Bronchial epithelial cell (primary cell): ENCODE data around the gene SLC6A5. TPM values are rescaled to one million over a fixed set of nuclear protein-coding genes. Genes with fewer than 3 reads are reported as not detected.
A peak's percentile ranks its signal among the peaks of the same experiment; 100 is the strongest.

ENCODE experiments used
- DNase-seq: peaks from one replicate; pipeline ENCODE4 v3.0.0-alpha.2; 2010; ENCODE audit warnings: low read depth
- FAIRE-seq: peaks from 2 replicates; lab custom pipeline; 2011; peaks lifted over from hg19 to GRCh38; lab: Jason Lieb, UNC
- H3K27me3 ChIP-seq: 2 replicates; pipeline ENCODE4 v1.5.1; 2011; ENCODE audit warnings: low read length; ENCODE audit not compliant: control insufficient read depth, insufficient read depth
- H3K36me3 ChIP-seq: 2 replicates; pipeline ENCODE4 v1.5.1; 2011; ENCODE audit warnings: low read length; ENCODE audit not compliant: control insufficient read depth, insufficient read depth
- H3K4me3 ChIP-seq: 2 replicates; pipeline ENCODE4 v1.5.1; 2011; ENCODE audit warnings: mild to moderate bottlenecking, low read depth, low read length, control low read depth
- CTCF ChIP-seq: IDR thresholded peaks from 2 replicates; pipeline ENCODE4 v1.5.1; 2011; ENCODE audit warnings: mild to moderate bottlenecking, moderate library complexity, low read length, control low read depth, inconsistent platforms; ENCODE audit not compliant: insufficient read depth, severe bottlenecking
- total RNA-seq: library from RNA; depleted of rRNA; stranded (reverse); fragments of >200 nt; gene quantifications from 2 replicates; pipeline ENCODE4 v1.2.1, GENCODE V29; 2014

SLC6A5 gene
- total RNA-seq, 1 donor from 2014 or later, result not detected

GRCh38 chr11:20656901-20657300 is 57.5 kb downstream of the SLC6A5 start:
- Histone ChIP-seq H3K4me3 (no peak overlapping the region), H3K27me3 (no peaks in the 10 kb centered on the region), H3K36me3 (no peaks in the 10 kb centered on the region)
- no peak for FAIRE-seq
- no peak for TF ChIP-seq CTCF
- no peak for DNase-seq

GRCh38 chr11:20658135-20658534 is 58.7 kb downstream of the SLC6A5 start:
- Histone ChIP-seq H3K4me3 (no peak overlapping the region), H3K27me3 (no peaks in the 10 kb centered on the region), H3K36me3 (no peaks in the 10 kb centered on the region)
- DNase-seq (peak; percentile 26), FAIRE-seq (no peak)
- TF ChIP-seq CTCF, result no peak

DNA sequence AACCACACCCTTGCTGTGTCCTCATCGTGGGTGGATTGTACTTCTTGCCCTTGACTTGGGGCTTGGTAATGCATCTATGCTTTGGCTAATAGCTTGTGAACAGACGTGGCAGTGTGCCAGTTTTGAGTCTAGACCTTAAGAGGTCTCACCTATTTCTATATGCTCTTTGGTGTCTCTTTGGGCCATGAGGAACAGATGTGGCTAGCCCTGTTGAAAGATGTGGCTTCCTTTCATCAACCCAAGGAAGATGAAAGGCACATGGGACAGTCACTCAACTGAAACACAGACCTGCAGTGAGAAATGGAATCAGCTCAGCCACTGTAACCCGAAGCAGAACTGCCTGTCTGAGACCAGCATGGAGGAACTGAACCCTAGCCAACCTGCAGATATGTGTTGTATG is 62.0 kb downstream of the SLC6A5 start:
- DNase-seq (no peak), FAIRE-seq (no peak)
- Histone ChIP-seq H3K36me3 (no peaks in the 10 kb centered on the region), H3K4me3 (no peak overlapping the region), H3K27me3 (no peaks in the 10 kb centered on the region)
- no peak for TF ChIP-seq CTCF

- no peak for TF ChIP-seq CTCF
- Histone ChIP-seq H3K4me3 (no peak overlapping the region), H3K27me3 (peaks cover under 1% of the 10 kb centered on the region), H3K36me3 (no peaks in the 10 kb centered on the region)
- FAIRE-seq, result no peak
- DNase-seq, result no peak
These were observed 62.4 kb downstream of the SLC6A5 start for GRCh38 chr11:20661850-20662249.

DNA sequence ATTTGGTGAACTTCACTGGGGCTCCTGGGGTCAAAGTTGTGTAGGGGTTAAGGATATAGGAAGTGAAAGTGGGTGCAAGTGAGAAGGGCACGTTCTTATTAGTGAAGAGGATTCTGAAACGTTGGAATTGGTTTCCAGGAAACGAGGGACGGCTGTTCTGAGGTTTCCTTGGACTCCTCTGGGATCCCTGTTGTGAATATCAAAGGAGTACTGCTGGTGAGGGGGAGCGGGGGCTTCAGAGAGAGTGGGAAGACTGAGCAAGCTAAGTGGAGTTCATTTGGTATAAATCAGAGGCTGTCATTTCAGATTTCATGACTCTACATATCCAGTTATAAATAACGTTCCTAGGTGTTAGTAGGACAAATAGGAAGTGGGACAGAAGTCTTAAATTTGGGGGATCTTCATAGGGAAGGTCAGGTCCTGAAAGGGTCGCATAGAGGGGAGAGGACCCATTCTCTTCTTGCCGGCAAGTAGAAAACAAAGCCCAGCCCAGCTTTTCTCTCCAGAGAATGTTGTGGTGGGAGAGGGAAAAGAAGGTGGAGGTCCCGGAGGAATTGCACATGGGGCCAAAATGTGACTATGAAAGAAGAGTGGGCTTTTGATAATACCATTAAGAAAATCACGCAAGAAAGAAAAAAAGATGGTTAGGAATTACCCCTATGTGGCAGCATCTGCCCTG is 68.9 kb downstream of the SLC6A5 start:
- peaks cover 40% of the 10 kb centered on the region for H3K27me3 ChIP-seq
- FAIRE-seq, result no peak
- TF ChIP-seq CTCF, result no peak

More for the DNA sequence above, 68.9 kb downstream of the SLC6A5 start:
- DNase-seq, result no peak
- Histone ChIP-seq H3K4me3 (no peak overlapping the region), H3K36me3 (no peaks in the 10 kb centered on the region)
